K562 (cell line): Measurements from ENCODE around the gene CPA2. TPM values are rescaled to one million over a fixed set of nuclear protein-coding genes. Genes with fewer than 3 reads are reported as not detected.

Source experiments
- ATAC-seq: fragments of 200-7000 bp; cut with Tn5 transposase; 3 replicates; pipeline ENCODE4 v1.9.1; 2020; ENCODE audit warnings: moderate library complexity
- BruUV-seq: library from RNA; stranded (reverse); fragments of 400-500 nt; replicated peaks from 2 replicates; lab custom pipeline; 2021; lab: Mats Ljungman, UMichigan
- CTCF ChIA-PET: fragments of 300-600 bp; formaldehyde crosslinking; extraction: SDS; loops from one replicate; lab custom pipeline; 2021; ENCODE audit warnings: low intra/inter-chr PET ratio; lab: Yijun Ruan, JAX
- POLR2A ChIA-PET: fragments of 300-600, 350-650 bp; sonication (Branson Sonifier 250); formaldehyde crosslinking; extraction: SDS; loops from one replicate; lab custom pipeline; 2021; ENCODE audit warnings: antibody characterized with exemption, inconsistent platforms; lab: Yijun Ruan, JAX
- DNase-seq, 4 experiments: peaks; one replicate each; pipeline versions ENCODE4 v3.0.0 to v3.0.0-alpha.2; 2011 to 2018; ENCODE audit warnings: low spot score in 3 of 4, mixed read lengths in 3 of 4; ENCODE audit errors: extremely low read depth in 1 of 4
- FAIRE-seq: peaks from 2 replicates; lab custom pipeline; 2011; peaks lifted over from hg19 to GRCh38; lab: Jason Lieb, UNC
- H2AFZ ChIP-seq: 2 replicates; pipeline ENCODE4 v1.6.0; 2011; ENCODE audit warnings: low read depth, low read length, control low read depth, inconsistent platforms
- H3K27ac ChIP-seq: fragments of 200-600 bp; 3 replicates; pipeline ENCODE4 v1.8.0; 2011; ENCODE audit warnings: low read depth, mild to moderate bottlenecking, control low read depth, inconsistent platforms, low read length, moderate library complexity, mixed read lengths; ENCODE audit errors: extremely low read depth
- H3K27me3 ChIP-seq, 2 experiments: fragments of 300-600 bp in 1 of 2; 2 replicates in 1 of 2; 3 replicates in 1 of 2; pipeline versions ENCODE4 v1.6.0 to v1.8.0; 2011; ENCODE audit warnings: inconsistent platforms in 2 of 2, low read length in 2 of 2, mild to moderate bottlenecking in 1 of 2, mixed read lengths in 1 of 2, moderate library complexity in 1 of 2; ENCODE audit not compliant: control insufficient read depth in 2 of 2, insufficient read depth in 2 of 2
- H3K36me3 ChIP-seq: fragments of 300-600 bp; 3 replicates; pipeline ENCODE4 v1.8.0; 2011; ENCODE audit warnings: mild to moderate bottlenecking, low read length, inconsistent platforms; ENCODE audit not compliant: control insufficient read depth, insufficient read depth
- H3K4me1 ChIP-seq, 2 experiments: fragments of 200-600 bp in 1 of 2; replicated peaks in 1 of 2; 2 replicates in 1 of 2; 3 replicates in 1 of 2; pipeline versions ENCODE4 v1.5.1 to v1.8.0; 2011; ENCODE audit warnings: inconsistent platforms in 2 of 2, low read length in 2 of 2, mild to moderate bottlenecking in 1 of 2, mixed read lengths in 1 of 2, moderate library complexity in 1 of 2; ENCODE audit not compliant: control insufficient read depth in 2 of 2, insufficient read depth in 2 of 2
- H3K4me2 ChIP-seq: 2 replicates; pipeline ENCODE4 v1.6.1; 2011; ENCODE audit warnings: low read length, control low read depth, inconsistent platforms, mixed read lengths; ENCODE audit not compliant: insufficient read depth
- H3K4me3 ChIP-seq: fragments of 200-600 bp; sonication (generic), shearing (Covaris generic); 2 replicates; pipeline ENCODE4 v1.5.1; 2016; ENCODE audit warnings: control low read depth, inconsistent platforms
- H3K79me2 ChIP-seq: fragments of 200-600 bp; 3 replicates; pipeline ENCODE4 v1.8.0; 2011; ENCODE audit warnings: low read length, inconsistent platforms; ENCODE audit not compliant: control insufficient read depth, insufficient read depth
- H3K9ac ChIP-seq, 2 experiments: 2 replicates each; pipeline versions ENCODE4 v1.6.0 to v1.6.1; 2011; ENCODE audit warnings: low read depth in 2 of 2, low read length in 2 of 2, control low read depth in 1 of 2, inconsistent platforms in 1 of 2, mild to moderate bottlenecking in 1 of 2, mixed read lengths in 1 of 2; ENCODE audit not compliant: insufficient read depth in 1 of 2
- H3K9me1 ChIP-seq: one replicate; pipeline ENCODE4 v1.6.0; 2011; ENCODE audit warnings: inconsistent platforms, mild to moderate bottlenecking, low read length, moderate library complexity; ENCODE audit not compliant: control insufficient read depth, insufficient read depth
- H3K9me3 ChIP-seq: replicated peaks from 2 replicates; pipeline ENCODE4 v1.5.1; 2011; ENCODE audit warnings: low read depth, low read length, inconsistent platforms; ENCODE audit not compliant: control insufficient read depth, insufficient read depth
- H4K20me1 ChIP-seq: replicated peaks from 2 replicates; pipeline ENCODE4 v1.6.1; 2011; ENCODE audit warnings: low read length, inconsistent platforms, mixed read lengths; ENCODE audit not compliant: control insufficient read depth, insufficient read depth
- DEAF1 ChIP-seq: fragments of 450-650 bp; formaldehyde crosslinking; IDR thresholded peaks from 2 replicates; pipeline ENCODE4 v1.4.0; 2020; ENCODE audit warnings: mild to moderate bottlenecking, moderate library complexity
- ETS1 ChIP-seq: conservative IDR thresholded peaks from 2 replicates; pipeline ENCODE4 v1.6.1; 2011; ENCODE audit warnings: low read depth, mild to moderate bottlenecking, low read length; ENCODE audit not compliant: control insufficient read depth
- FOXA3 ChIP-seq, 2 experiments: fragments of 450-650 bp in 1 of 2; sonication (generic) in 1 of 2; formaldehyde crosslinking; IDR thresholded peaks in 1 of 2; conservative IDR thresholded peaks in 1 of 2; 2 replicates each; pipeline versions ENCODE4 v1.4.0 to v1.8.0; 2020 to 2022; ENCODE audit warnings: mild to moderate bottlenecking in 2 of 2, missing genetic modification reagents in 1 of 2
- HDAC3 ChIP-seq: fragments of 450-650 bp; IDR thresholded peaks from 2 replicates; pipeline ENCODE4 v1.6.1; 2018; ENCODE audit warnings: borderline replicate concordance, mild to moderate bottlenecking, moderate library complexity; ENCODE audit not compliant: partially characterized antibody
- SAFB ChIP-seq: fragments of 200-400 bp; formaldehyde crosslinking; IDR thresholded peaks from 2 replicates; pipeline ENCODE4 v1.6.1; 2017; ENCODE audit warnings: low read depth, low read length, borderline replicate concordance
- ZNF408 ChIP-seq: fragments of 250-450 bp; sonication (Bioruptor Pico); IDR thresholded peaks from 2 replicates; pipeline ENCODE4 v1.4.0; 2020; ENCODE audit warnings: low read depth, mild to moderate bottlenecking, moderate library complexity
- WGBS: fragments of 100-300 bp; shearing (Covaris generic); methylation state at CpG from one replicate; pipeline ENCODE4 v1.1.6; 2016; ENCODE audit warnings: low coverage, mixed read lengths; ENCODE audit not compliant: insufficient coverage; ENCODE audit errors: missing lambda C conversion rate; 5-methylcytosine and 5-hydroxymethylcytosine counted together
- in situ Hi-C: fragments of 300-500 bp; cut with MboI; formaldehyde crosslinking; loops from 4 replicates; pipeline ENCODE4 v1.15.0; 2018; ENCODE audit warnings: inconsistent platforms, mixed read lengths
- intact Hi-C: fragments of 100-400 bp; cut with micrococcal nuclease; formaldehyde crosslinking; loops from 2 replicates; pipeline ENCODE4 v1.14.2; 2022
- polyA plus RNA-seq, 8 experiments: library from polyadenylated mRNA; depleted of rRNA in 4 of 8; stranded (reverse) in 5 of 8; unstranded in 3 of 8; fragments of >200 nt; fragmentation: Nextera tagmentation in 2 of 8; fragmentation: Illumina TruSeq in 1 of 8; extraction: Ambion mirVana in 2 of 8; extraction: Trizol in 1 of 8; gene quantifications; 2 replicates each; pipeline versions ENCODE4 v1.2.1 to v1.2.3, GENCODE V29; 2011 to 2014; ENCODE audit warnings: inconsistent platforms in 1 of 8, missing spikeins in 1 of 8
- total RNA-seq, 7 experiments: library from RNA; depleted of rRNA in 6 of 7; stranded (reverse); fragments of >200 nt in 6 of 7; fragmentation: Illumina TruSeq in 2 of 7; extraction: Trizol in 2 of 7; gene quantifications; 2 replicates each; pipeline versions ENCODE4 v1.2.1 to v1.2.3, GENCODE V29; 2011 to 2021; ENCODE audit warnings: low replicate concordance in 1 of 7

The CPA2 gene
- total and polyA plus RNA-seq, 9 of the 15 experiments (the other 6 are each of a cell fraction or from before 2014, with no cell fraction given), result 0.04 to 0.84 (median 0.09) TPM; not detected in 4

GRCh38 chr7:130298544-130299326, 32.1 kb downstream of the CPA2 start:
- 2% methylated on average over 5 of the region's 5 CpGs for WGBS
- no peak for TF ChIP-seq DEAF1 (CRISPR knock-in tag)
- no peak for TF ChIP-seq SAFB
- TF ChIP-seq HDAC3, result no peak
- no peak for TF ChIP-seq ZNF408 (CRISPR knock-in tag)
- no peak for TF ChIP-seq FOXA3 (CRISPR knock-in tag; conservative IDR thresholded peaks at IDR 0.05 in 1 of 2, IDR thresholded peaks at IDR 0.05 in 1 of 2)
- no peak for TF ChIP-seq ETS1
- Histone ChIP-seq H2AFZ (no peak overlapping the region), H3K4me1 (no peaks in the 10 kb centered on the region), H3K79me2 (no peaks in the 10 kb centered on the region), H3K27me3 (peaks cover 73 to 85% of the 10 kb centered on the region in 2 experiments), H3K9me1 (no peaks in the 10 kb centered on the region), H3K4me2 (no peak overlapping the region), H3K9me3 (no peaks in the 10 kb centered on the region), H4K20me1 (no peaks in the 10 kb centered on the region), H3K9ac (no peak overlapping the region), H3K27ac (no peak overlapping the region), H3K36me3 (no peaks in the 10 kb centered on the region), H3K4me3 (no peak overlapping the region)
- FAIRE-seq (no peak), ATAC-seq (no peak), DNase-seq (no peak)
- ChIA-PET CTCF (no interaction called here), POLR2A (interaction anchor here (0.7 to 1.3 kb wide), 3 partner anchors 12 to 892 kb away, joined by 3 read pairs; no protein-coding TSS in a partner anchor)
- intact Hi-C loops, result no loop called here
- in situ Hi-C loops, result no loop called here
- no TSS peak for BruUV-seq
